Left forelimb (tissue), 1 donor: Measurements from ENCODE around the gene CDHR1.

ENCODE experiments used
- DNase-seq: peaks from one replicate; pipeline ENCODE4 v3.0.0-alpha.2; 2018; ENCODE audit warnings: low spot score

The CDHR1 gene

DNA sequence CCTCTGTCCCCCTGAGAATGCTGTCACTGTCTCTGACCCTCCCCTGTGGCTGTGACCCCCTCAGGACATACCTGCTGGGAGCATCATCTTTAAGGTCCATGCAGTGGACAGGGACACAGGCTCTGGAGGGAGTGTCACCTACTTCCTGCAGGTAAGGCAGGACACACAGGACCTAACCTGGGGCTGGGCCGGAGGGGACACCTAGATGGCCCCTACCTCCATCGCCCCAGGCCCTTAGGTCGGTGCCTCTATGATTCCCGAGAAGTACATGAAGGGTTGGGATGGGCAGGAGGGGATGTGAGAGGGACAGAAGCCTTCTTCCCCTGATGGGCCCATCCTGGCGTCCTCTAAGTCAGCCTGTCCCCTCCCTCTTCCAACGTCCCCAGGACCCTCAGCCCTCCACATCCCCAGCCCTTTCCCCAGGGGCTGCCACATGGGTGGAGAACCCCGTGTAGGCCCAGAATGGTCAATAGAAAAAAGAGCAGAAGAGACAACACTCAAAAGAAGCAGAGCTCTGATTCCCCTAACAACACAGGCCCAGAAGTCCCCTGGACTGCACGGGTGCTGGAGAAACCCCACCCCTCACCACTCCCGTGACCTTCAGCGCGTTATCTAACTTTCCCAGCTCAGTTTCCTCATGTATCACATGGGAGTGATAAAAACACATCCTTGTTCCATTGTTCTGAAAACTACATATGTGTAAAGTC, 6.4 kb downstream of the CDHR1 start:
- DNase-seq, result no peak

DNA sequence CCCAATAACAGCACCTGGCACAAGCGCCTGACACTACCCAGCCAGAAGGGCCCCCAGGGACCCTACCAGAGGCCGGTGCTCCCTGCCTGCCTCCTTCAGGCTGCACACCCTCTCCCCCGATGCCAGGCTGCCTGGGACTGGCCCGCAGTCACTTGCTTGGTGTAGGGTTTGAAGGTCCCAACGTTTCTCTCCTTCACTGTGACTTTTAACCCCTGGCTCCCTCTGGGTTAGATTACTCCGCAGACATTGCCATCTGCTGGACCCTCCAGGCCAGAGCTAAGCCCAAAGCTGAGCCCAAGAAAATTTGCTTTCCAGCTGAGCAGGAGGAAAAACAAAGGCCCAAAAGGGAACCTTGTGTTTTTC, 6.9 kb downstream of the CDHR1 start:
- no peak for DNase-seq

DNA sequence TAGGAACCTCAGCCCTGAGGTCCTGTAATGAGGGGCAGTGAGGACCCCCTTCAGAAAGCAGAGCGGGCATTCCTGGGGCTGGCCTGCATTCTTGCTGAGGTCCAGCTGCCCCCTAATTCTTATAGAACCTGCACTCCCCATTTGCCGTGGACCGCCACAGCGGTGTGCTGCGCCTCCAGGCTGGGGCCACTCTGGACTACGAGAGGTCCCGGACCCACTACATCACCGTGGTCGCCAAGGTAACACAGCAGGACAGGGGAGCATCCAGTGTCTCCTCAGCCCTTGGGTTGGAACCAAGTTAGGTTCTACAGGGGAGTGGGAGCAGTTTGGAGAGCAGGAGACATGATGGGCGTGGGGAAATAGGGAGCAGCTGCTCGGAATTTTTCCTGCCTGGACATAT, 7.3 kb downstream of the CDHR1 start:
- DNase-seq, result no peak

DNA sequence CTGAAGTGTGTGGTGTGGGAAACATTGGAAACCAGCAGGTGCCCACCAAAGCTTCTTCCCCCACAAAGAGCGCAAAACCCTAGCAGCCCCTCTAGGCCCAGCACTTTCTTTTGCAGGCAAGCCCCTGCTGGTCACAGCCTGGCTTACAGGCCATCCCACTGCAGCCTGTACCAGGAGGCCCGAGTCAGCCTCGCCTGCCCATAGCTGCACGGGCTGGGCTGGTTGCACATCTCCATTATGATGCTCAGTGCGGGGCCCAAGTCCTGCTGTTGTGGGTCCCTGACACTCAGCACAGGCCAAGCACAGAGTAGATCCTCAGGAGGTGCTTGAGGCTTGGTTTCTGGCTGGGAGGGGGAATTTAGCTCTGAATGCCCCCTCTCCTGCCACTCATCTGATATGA, 8.0 kb downstream of the CDHR1 start:
- no peak for DNase-seq

- no peak for DNase-seq
Measured at GRCh38 chr10:84204122-84204521, 9.8 kb downstream of the CDHR1 start.

DNA sequence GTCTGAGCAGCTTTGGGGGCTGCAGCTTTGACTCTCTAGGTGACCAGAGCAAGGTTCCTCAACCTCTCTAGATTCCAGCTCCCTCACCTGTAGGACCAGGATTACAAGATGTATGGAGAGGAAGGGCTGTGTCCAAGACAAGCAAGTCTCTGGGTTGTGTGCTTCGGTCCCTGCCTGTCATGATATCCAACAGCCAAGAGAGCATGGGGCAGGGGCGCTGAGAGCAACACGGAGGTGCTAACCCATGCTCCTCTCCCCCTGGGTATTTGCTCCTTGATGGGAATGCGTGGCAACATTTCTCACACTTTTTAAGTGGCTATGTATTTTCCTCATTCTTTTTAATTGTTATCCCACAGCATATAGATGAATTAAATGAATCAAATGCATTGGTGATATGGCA, 10.3 kb downstream of the CDHR1 start:
- DNase-seq, result no peak

DNA sequence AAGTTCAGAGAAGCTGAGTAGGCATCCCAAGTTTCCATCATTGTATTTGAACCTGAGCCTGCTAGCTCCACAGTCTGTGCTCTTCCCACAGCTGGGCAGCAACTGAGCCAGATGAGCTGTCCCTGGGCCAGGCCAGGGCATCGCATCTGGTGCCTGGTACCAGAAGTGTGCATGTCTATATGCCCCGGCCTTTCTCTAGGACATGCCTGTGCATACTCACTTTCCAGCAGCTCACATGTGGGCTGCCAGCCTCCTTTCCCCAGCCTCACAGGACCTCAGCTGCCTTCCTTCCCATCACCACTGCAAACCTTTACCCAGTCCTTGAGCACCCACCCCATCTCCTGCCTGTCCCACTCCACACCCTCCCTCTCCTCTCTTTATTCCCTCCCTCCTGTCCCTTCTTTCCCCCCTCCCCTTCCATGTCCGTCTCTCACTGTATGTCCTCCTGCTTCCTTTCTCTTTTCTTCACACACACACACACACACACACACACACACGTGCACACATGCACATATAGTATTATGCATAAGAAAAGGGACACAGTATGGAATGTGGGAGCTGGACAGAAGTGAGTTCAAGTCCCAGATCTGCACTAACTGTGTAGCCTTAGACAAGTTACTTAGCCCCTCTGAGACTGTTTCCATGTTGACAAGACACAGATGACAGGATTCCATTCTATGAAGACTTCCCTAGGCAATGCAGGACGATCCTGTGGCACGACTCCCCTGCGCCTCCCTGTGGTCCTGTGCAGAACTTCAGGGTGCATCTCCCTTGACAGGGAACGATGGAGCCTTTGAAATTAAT, 10.9 kb downstream of the CDHR1 start:
- DNase-seq, result no peak

DNA sequence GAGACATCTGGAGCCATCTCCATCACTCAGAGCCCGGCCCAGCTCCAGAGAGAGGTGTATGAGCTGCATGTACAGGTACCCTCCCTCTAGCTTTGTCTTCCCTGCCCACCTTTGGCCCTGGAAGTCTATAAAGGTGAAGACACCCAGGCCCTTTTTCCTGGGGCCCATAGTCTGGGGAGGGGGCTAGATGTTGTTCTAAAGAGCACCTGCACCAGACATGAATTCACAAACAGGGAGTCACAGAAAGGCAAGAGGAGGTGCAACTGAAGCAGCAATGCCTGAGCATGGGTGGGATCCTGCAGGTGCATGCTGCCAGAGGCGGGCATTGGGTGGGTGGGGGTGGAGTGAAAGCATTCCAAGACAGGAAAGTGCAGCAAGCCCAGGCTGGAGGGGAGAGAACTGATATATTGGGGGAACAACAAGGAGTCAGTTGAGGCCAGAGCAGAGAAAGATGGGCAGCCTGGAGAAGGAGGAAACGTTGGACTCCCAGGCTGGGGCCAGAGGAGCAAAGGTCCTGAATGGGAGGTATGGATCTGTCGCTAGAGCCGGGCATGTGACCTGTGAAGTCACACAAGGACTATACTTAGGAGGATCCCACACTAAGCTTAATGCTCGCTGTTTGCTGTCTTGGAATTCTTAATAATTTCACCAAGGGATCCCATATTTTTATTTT, 11.7 kb downstream of the CDHR1 start:
- no peak for DNase-seq

DNA sequence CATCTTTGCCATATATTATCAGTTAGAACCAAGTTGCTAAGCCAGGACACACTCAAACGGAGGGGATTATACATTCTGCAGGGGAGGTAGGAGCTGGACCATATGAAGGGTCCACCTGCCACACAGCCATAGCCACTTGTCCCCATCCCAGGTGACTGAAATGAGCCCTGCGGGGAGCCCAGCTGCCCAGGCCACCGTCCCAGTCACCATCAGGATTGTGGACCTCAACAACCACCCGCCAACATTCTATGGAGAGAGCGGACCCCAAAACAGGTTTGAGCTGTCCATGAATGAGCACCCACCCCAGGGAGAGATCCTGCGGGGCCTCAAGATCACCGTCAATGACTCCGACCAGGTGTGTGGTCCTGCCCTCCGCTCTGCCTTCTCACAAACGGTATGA, 13.7 kb downstream of the CDHR1 start:
- no peak for DNase-seq

DNA sequence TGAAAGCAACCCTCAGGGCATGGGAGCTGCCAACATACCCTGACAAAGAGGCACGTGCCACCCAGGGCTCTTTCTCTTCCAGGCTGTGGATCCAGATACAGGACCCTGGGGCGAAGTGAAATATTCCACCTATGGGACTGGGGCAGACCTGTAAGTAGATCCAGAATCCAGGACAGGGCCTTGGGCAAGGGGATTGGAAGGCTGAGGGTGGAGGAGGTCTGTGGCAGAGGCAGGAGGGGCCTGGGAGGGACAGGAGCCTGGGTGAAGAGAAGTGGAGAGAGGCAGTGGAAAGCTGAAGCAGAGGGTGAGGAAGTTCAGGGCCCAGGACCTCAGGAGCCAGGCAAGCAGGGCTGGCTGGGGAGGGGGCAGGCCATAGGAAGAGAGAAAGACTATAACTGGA, 17.2 kb downstream of the CDHR1 start:
- peak; percentile 23 for DNase-seq

GRCh38 chr10:84212014-84212413, 17.7 kb downstream of the CDHR1 start:
- DNase-seq, result no peak

GRCh38 chr10:84213076-84213475, 18.7 kb downstream of the CDHR1 start:
- peak; percentile 34 for DNase-seq

DNA sequence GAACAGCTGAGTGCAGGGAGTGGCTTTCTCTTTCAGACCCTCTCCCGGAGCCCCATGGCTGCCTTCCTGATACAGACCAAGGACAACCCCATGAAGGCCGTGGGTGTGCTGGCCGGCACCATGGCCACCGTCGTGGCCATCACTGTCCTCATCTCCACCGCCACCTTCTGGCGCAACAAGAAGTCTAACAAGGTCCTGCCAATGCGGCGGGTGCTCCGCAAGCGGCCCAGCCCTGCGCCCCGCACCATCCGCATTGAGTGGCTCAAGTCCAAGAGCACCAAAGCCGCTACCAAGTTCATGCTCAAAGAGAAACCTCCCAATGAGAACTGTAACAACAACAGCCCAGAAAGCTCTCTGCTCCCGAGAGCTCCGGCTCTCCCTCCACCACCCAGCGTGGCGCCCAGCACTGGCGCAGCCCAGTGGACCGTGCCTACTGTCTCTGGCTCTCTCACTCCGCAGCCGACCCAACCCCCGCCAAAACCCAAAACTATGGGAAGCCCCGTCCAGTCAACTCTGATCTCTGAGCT, 19.8 kb downstream of the CDHR1 start:
- peak; percentile 30 for DNase-seq

DNA sequence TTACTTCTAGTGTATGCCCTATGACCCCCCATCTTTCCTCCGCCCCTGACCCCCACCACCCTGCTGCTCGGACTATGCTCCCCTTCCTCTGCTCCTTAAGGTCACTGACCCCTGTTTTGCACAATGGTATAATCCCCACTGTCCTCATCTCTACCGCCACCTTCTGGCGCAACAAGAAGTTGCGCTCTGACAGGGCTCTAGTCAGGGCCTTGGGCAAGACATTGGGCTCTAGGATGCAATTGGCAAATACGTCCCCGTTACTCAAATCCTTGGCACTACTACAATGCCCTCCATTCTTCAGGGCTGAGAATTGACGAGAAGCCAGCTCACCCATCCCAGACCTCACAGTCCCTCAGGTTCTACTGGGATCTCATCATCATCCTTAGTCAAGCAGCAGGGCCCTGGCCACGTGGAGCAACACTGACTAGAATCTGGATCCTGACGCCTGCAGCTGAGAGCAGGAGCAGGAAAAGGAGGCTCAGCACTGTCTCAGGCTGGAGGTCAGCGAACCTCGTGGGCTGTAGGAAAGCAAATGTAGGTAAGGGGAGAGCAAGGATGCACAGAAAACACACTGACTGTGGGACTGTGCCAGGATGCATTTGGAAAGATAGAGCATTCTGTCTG, 20.4 kb downstream of the CDHR1 start:
- DNase-seq, result peak; percentile 28

DNA sequence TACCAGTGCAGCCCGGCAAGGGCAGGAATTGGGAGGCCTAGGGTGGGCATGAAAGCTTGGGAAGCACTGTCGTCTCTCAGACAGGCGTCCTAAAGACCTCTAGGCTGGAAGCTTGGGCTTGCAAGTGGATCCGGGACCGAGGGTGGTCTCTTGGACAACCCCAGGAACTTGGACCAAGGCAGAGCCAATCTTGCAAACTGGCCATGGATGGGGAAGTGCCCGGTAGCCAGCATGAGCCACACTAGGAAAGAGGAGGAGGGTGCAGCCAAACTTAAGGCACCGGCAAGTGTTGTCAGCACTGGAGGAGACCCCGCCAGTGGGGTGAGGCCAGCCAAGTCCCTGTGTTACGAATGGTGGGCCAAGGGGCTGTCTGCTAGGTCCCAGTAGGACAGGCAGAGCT, 22.5 kb downstream of the CDHR1 start:
- DNase-seq, result no peak

GRCh38 chr10:84217746-84218145, 23.4 kb downstream of the CDHR1 start:
- no peak for DNase-seq

- no peak for DNase-seq
Measured at GRCh38 chr10:84221916-84222315, 27.6 kb downstream of the CDHR1 start.

- no peak for DNase-seq
Measured at GRCh38 chr10:84224411-84225028, 30.2 kb downstream of the CDHR1 start.

GRCh38 chr10:84225427-84226173, 31.3 kb downstream of the CDHR1 start, which contains the start of gene LRIT2:
TSS of gene LRIT2 (minus strand) at chr10:84225544. CDS start at chr10:84225520, 24 bp downstream.
- DNase-seq, result no peak

DNA sequence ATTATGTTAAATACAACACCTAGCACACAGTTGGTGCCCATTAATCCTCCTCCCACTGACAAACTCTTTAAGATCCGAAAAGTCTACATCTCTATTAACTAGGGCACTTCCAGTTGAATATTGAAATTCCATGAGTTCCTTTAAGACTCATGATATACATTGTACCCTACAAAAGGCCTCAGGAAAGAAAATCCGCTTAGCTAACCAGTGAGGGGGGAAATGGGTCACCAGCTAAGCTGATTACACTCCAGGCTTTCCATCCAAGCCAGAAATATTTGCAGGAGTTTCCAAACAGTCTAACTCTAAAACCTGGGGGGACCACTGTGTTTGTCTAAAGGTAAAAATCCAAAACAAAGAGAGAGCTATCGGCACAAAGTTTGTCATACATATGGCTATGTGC, 32.3 kb downstream of the CDHR1 start:
- no peak for DNase-seq

GRCh38 chr10:84227810-84228209, 33.5 kb downstream of the CDHR1 start:
- DNase-seq, result no peak
